Inferior parietal cortex (tissue), 1 donor: ENCODE results near the gene EPHA10.
"Not testable (repeated sequence)": the region's sequence is repeated elsewhere in the genome, so short reads cannot be mapped to it uniquely, and the experiment has no call there.

Experiments
- DNase-seq: peaks from one replicate; pipeline ENCODE4 v3.0.0-alpha.2; 2016; ENCODE audit errors: extremely low spot score

Gene EPHA10

GRCh38 chr1:37716321-37716720 lies 48.6 kb downstream of the EPHA10 start:
- no peak for DNase-seq

- DNase-seq: no peak
Measured at GRCh38 chr1:37714689-37715088, 50.2 kb downstream of the EPHA10 start.

- no peak for DNase-seq
Measured at GRCh38 chr1:37714226-37714625, 50.7 kb downstream of the EPHA10 start.

GRCh38 chr1:37708471-37708870 lies 56.4 kb downstream of the EPHA10 start:
- no peak for DNase-seq

- DNase-seq: no peak
Measured at GRCh38 chr1:37705399-37705798, 59.5 kb downstream of the EPHA10 start.

- no peak for DNase-seq
Measured at GRCh38 chr1:37704966-37705365, 60.0 kb downstream of the EPHA10 start.

- no peak for DNase-seq
Measured at GRCh38 chr1:37703061-37703460, 61.9 kb downstream of the EPHA10 start.

GRCh38 chr1:37701051-37701450 lies 63.9 kb downstream of the EPHA10 start:
- no peak for DNase-seq

GRCh38 chr1:37699147-37699546 lies 65.8 kb downstream of the EPHA10 start:
- no peak for DNase-seq

GRCh38 chr1:37697737-37698136 lies 67.2 kb downstream of the EPHA10 start:
- DNase-seq: no peak

GRCh38 chr1:37697090-37697489 lies 67.8 kb downstream of the EPHA10 start:
- no peak for DNase-seq

GRCh38 chr1:37692834-37693175 lies 72.1 kb downstream of the EPHA10 start:
- no peak for DNase-seq

GRCh38 chr1:37692078-37692833 lies 72.7 kb downstream of the EPHA10 start, which contains the start of gene CDCA8:
TSS of gene CDCA8 (plus strand) at chr1:37692516. CDS start at chr1:37692691, 175 bp downstream.
- peak; percentile 96 for DNase-seq

GRCh38 chr1:37691497-37692077 lies 73.3 kb downstream of the EPHA10 start:
- no peak for DNase-seq

- DNase-seq: no peak
Measured at GRCh38 chr1:37688926-37689325, 76.0 kb downstream of the EPHA10 start.

- DNase-seq: not testable (repeated sequence)
Measured at GRCh38 chr1:37687764-37688163, 77.2 kb downstream of the EPHA10 start.

- DNase-seq: no peak
Measured at GRCh38 chr1:37685722-37686121, 79.2 kb downstream of the EPHA10 start.

GRCh38 chr1:37684182-37684581 lies 80.7 kb downstream of the EPHA10 start:
- not testable (repeated sequence) for DNase-seq

- peak; percentile 93 for DNase-seq
Measured at GRCh38 chr1:37682334-37682987, 82.5 kb downstream of the EPHA10 start.

GRCh38 chr1:37680933-37681332 lies 84.0 kb downstream of the EPHA10 start:
- no peak for DNase-seq

GRCh38 chr1:37677808-37678207 lies 87.1 kb downstream of the EPHA10 start:
- no peak for DNase-seq

GRCh38 chr1:37677143-37677439 lies 87.8 kb downstream of the EPHA10 start:
- DNase-seq: no peak
